ENCODE measurements around the gene CCDC138.

CCDC138 gene

GRCh38 chr2:108924580-108925251 is 138.1 kb downstream of the CCDC138 start:
- H3K36me3 ChIP-seq (ENCODE audit: control insufficient read depth, insufficient read depth, low read length), result no peaks in the 10 kb centered on the region
- no peak for DNase-seq (ENCODE audit: extremely low read depth, insufficient read length)
- no peak overlapping the region for H3K4me3 ChIP-seq (replicated peaks; ENCODE audit: low read depth, low read length)
- H3K27me3 ChIP-seq (replicated peaks; ENCODE audit: control insufficient read depth, insufficient read depth, low read length), result no peaks in the 10 kb centered on the region; the same call in 1 of the 2 replicates
- TF ChIP-seq, protein P1, sequence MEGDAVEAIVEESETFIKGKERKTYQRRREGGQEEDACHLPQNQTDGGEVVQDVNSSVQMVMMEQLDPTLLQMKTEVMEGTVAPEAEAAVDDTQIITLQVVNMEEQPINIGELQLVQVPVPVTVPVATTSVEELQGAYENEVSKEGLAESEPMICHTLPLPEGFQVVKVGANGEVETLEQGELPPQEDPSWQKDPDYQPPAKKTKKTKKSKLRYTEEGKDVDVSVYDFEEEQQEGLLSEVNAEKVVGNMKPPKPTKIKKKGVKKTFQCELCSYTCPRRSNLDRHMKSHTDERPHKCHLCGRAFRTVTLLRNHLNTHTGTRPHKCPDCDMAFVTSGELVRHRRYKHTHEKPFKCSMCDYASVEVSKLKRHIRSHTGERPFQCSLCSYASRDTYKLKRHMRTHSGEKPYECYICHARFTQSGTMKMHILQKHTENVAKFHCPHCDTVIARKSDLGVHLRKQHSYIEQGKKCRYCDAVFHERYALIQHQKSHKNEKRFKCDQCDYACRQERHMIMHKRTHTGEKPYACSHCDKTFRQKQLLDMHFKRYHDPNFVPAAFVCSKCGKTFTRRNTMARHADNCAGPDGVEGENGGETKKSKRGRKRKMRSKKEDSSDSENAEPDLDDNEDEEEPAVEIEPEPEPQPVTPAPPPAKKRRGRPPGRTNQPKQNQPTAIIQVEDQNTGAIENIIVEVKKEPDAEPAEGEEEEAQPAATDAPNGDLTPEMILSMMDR (IDR thresholded peaks at IDR 0.05; ENCODE audit: insufficient read depth, low read length, poor library complexity, severe bottlenecking), result no peak

GRCh38 chr2:108925286-108925685 is 138.7 kb downstream of the CCDC138 start:
- no peak for DNase-seq (ENCODE audit: extremely low read depth, insufficient read length)
- H3K4me3 ChIP-seq (replicated peaks; ENCODE audit: low read depth, low read length), result no peak overlapping the region
- TF ChIP-seq, protein P1 (IDR thresholded peaks at IDR 0.05; ENCODE audit: insufficient read depth, low read length, poor library complexity, severe bottlenecking), result no peak
- H3K27me3 ChIP-seq (replicated peaks; ENCODE audit: control insufficient read depth, insufficient read depth, low read length), result no peaks in the 10 kb centered on the region; the same call in 1 of the 2 replicates
- no peaks in the 10 kb centered on the region for H3K36me3 ChIP-seq (ENCODE audit: control insufficient read depth, insufficient read depth, low read length)

DNA sequence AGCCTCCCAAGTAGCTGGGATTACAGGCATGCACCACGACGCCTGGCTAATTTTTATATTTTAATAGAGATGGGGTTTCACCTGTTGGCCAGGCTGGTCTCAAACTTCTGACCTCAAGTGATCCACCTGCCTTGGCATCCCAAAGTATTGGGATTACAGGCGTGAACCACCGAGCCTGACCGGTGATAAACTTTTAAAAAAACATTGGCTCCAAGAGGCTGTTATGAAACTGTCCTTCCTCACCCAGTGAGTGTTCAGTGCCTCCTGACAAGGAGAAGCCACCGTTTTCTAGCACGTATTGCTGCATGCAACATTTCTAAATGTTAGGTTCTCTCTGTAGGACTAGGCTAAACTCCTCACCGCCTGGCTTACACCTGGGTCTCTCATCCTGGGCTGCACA is 139.2 kb downstream of the CCDC138 start:
- Histone ChIP-seq H3K36me3 (ENCODE audit: control insufficient read depth, insufficient read depth, low read length) (no peaks in the 10 kb centered on the region), H3K27me3 (replicated peaks; ENCODE audit: control insufficient read depth, insufficient read depth, low read length) (no peaks in the 10 kb centered on the region; the same call in 1 of the 2 replicates)
- DNase-seq (ENCODE audit: extremely low read depth, insufficient read length), result no peak

More for the DNA sequence above, 139.2 kb downstream of the CCDC138 start:
- TF ChIP-seq, protein P1 (IDR thresholded peaks at IDR 0.05; ENCODE audit: insufficient read depth, low read length, poor library complexity, severe bottlenecking), result no peak
- no peak overlapping the region for H3K4me3 ChIP-seq (replicated peaks; ENCODE audit: low read depth, low read length)

Measured in GM06990 (cell line).